Measurements from ENCODE around the gene MORN1.

Gene MORN1

DNA sequence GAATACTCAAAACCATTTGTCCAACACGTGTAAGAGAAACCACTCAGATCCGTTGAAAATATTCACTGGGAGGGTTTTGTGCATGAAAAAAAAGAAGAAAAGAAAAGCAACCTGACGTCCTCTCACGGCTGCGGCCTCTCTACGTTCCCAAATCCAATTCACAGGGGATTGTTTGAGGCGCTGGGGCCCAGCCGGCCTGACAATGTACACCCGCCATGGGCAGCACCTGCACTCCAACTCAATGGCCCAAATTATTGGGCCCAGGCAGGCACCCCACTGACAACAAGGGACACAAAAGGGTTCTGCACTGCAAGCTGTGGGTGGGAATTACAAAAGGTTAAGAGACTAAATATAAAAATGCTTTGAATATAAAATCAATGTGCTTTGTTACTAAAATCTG is 41.5 kb downstream of the MORN1 start:
- DNase-seq, result no peak

DNA sequence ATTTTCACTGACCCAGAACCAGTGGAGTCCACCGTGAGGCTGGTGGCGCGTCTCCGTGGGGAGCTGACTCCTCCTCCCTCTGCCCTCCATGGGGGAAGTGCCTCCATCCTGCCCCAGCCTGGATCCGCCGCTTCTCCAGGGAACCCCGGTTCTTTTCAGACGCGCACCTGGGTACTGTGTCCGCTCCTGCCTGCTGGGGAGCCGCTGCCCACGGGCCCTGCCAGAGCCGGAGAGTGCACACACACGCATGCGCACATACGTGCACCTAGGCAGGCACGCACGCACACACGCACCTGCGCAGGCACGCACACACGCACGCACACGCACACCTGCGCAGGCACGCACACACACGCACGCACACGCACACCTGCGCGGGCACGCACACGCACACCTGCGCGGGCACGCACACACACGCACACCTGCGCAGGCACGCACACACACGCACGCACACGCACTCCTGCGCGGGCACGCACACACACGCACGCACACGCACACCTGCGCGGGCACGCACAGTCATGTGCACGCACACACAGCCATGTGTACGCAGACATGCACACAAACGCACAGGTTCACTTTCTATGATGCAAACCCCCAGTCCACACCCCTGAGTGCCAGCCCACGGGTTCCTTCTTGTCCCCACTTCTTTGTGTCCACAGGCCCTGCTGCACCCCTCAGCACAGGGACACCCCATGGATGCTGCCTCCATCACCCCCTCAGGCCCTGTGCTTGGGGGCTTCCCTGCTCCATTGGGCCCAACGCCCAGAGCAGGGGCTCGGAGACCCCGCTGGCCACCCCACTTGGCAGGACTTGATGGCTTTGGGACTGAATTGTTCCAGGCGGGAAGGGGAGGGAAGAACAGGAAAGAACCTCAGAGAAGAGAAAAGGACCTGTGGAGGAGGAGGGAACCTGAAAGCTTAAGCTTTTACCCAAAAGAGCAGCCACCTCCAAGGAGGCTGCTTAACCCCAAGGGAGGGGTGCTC is 42.7 kb downstream of the MORN1 start:
- DNase-seq, result no peak

- no peak for DNase-seq
Observed at GRCh38 chr1:2347896-2348295, 43.5 kb downstream of the MORN1 start.

- no peak for DNase-seq
Observed at GRCh38 chr1:2347409-2347785, 44.0 kb downstream of the MORN1 start.

DNA sequence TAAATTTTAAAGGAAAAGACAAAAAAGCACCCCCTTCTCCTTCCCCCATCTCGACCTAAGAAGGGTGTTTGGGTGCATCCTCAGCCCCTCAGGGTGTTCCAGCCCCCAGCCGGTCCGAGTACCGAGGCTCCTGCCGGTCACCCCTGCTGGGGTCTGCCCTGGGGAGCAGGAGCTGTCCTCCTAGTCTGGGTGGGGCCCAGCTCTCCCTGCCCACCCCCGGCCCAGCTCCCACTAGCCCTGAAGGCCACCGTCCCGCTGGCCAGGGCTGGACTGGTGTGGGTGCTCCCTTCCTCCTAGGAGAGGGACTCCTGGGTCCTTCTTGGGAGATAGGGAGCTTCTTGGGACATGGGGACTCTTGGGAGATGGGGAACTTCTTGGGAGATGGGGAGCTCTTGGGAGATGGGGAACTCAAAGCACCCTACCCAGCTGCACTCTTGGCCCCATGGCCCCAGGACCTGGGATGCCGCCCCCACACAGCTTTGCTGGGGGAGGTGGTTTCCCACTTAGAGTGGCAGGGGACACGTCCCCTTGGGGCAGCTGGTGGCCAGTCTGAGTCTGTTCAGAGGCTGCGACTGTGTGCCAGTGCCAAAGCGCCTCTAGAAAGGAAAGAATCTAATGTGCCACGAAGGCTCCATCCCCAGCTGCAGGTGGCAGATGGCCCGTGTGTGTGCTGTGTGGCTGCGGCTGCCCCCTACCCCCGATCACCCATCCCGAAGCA is 44.5 kb downstream of the MORN1 start:
- no peak for DNase-seq

DNA sequence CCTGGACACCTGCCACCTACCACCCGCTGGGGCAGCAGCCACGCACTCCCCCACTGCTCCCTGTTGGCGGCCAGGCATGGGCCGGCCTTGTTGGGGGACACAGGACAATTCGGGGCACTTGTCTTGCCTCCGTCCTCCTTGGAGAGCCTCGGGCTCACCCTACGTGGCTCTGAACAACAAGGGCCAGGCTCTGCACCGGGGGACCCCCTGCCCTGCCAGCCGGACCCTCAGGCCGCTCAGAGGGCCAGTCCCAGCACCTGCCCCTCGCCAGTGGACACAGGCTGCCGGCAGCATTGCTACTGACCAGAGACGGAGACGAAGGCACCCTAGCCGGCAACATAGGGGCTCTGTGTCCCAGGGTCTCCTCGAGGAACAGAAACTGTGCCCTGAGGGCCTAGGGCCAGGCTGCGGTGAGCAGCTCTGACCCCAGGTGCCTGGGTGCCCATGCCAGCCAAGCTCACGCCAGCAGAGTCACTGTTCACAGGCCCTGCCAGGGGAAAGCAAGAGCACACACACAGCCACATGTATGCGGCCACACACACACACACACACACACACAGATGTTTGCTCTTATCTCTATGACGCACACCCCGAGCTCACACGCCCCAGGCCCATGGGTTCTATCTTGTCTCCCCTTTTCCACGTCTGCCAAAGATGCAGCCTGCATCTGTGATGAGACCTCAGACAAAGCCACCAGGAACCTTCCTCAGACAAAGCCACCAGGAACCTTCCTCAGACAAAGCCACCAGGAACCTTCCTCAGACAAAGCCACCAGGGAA is 45.9 kb downstream of the MORN1 start:
- no peak for DNase-seq

DNA sequence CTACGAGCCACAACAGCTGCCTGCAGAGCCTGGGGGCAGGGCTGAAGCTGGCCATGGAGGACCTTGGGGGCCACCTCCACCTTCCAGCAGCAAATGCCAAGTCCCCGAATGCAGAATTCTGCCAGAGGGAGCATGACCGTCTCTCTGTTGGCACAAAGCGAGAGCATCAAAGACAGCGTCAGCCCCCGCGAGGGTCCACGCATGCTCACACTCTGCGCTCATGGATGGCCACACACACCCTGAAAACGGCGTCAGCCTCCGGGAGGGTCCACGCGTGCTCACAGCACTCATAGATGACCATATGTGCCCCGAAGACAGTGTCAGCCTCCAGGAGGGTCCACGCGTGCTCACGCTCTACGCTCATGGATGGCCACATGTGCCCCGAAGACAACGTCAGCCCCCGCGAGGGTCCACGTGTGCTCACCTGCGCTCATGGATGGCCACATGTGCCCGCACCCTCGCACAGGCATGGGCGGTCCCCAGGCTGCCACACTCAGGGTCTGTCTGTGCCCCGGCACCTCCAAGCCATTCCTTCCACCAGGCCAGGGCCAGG is 46.5 kb downstream of the MORN1 start:
- no peak for DNase-seq

DNA sequence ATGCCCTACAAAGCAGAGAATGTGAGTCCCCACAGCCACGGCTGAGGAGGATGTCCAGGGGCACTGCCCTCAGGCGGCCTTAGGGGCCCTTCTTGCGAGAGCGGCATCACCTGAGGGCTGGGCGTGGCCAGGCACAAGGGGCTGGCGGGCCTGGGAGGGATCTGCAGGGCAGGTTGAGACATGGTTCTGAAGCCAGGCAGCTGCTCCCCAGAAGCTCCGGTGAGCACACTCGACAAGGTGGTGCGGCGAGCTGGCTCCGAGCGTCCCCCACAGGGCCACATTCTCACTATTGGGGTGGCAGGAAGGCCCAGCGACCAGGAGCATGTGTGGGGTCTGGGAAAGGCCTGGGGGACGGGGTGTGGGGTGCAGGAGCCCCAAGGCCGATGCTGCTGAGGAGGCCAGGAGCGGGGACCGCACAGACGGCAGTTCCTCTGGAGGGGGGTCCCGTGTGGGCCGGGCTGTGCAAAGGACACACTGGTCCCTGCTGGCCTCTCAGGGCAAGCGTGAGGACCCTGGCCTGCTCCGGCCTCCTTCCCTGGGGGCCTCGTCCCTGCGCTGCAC is 47.2 kb downstream of the MORN1 start:
- DNase-seq, result no peak

DNA sequence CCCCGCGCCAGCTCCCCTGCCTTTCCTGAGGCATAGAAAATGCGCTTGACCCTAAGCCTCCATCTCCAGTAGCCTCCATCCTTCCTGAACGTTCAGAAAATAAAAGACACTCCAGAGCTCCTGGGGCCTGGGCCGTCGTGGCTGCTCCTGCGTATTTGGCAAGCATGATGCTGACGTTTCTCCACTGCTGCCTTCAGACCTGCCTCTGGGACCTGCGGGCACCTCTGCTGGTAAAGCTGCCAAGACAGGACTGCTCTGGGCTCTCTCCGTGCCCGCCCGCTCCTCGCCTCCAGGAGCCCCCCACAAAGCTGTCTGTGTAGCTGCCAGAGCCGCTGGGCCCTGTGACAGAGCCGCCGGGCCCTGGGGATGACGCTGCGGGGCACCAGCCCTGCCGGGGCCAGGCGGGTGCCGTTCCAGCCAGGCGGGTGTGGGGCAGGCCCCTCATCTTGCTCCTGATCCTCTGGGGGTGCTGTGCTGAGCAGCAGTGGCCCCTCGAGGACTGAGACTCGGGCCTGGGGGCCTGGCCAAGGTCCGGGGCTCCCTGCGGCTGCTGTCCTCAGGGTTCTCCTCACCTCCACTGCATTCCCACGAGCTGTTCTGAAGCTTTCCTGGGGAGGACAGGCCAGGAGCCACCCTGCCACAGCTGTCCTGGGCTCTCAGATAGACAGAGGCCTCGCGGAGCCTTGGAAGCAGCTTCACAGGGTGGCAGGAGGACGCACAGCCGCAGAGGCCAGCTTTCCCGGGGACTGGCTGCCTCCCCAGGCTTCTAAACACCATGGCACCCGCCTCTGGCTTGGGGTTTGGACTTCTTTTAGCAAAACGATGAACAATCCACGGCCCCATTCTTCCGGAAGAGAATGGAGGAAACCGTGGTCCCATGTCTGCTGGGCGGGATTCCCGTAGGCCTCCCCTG is 48.1 kb downstream of the MORN1 start:
- DNase-seq, result no peak

- no peak for DNase-seq
Observed at GRCh38 chr1:2342384-2343022, 48.9 kb downstream of the MORN1 start.

- DNase-seq, result no peak
Observed at GRCh38 chr1:2341706-2342383, 49.5 kb downstream of the MORN1 start.

DNA sequence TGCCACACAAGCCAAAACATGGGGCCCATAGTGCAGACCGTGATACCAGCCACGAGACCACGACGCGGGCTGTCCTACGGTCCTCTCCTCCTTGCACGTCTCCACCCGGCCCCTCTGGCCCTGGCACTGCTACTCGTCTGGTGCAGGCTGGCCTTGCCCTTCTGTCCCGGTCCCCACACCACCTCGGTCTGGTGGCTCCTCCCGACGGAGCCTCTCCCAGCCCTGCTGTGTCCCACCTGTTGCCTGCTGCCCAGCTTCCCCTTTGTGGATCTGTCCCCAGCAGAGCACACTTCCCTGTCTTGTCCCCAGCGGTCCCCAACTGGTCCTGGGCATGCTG is 50.5 kb downstream of the MORN1 start:
- no peak for DNase-seq

GRCh38 chr1:2340086-2340917 is 51.1 kb downstream of the MORN1 start:
- DNase-seq, result no peak

GRCh38 chr1:2339206-2340085 is 51.9 kb downstream of the MORN1 start:
- no peak for DNase-seq

- no peak for DNase-seq
Observed at GRCh38 chr1:2337501-2337900, 53.9 kb downstream of the MORN1 start.

GRCh38 chr1:2337081-2337480 is 54.3 kb downstream of the MORN1 start:
- DNase-seq, result no peak

DNA sequence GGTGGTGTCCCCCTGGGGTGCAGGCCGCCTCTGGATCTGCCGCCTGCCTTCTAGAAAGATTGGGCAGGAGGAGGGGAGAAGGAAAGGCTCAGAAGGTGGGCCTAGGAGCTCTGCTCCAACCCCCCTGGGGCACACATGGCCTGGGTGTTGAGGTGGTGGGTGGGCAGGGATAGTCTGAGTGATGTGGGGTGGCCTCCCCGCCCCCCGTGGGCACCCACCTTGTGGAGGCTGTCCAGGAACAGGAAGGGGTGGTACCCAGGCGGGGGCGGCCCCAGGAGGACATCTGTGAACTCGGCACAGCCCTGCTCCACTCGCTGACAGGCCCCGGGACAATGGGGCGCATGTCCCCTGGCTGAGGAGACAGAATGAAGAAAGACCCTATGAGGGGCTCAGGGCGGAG is 54.9 kb downstream of the MORN1 start:
- DNase-seq, result no peak

DNA sequence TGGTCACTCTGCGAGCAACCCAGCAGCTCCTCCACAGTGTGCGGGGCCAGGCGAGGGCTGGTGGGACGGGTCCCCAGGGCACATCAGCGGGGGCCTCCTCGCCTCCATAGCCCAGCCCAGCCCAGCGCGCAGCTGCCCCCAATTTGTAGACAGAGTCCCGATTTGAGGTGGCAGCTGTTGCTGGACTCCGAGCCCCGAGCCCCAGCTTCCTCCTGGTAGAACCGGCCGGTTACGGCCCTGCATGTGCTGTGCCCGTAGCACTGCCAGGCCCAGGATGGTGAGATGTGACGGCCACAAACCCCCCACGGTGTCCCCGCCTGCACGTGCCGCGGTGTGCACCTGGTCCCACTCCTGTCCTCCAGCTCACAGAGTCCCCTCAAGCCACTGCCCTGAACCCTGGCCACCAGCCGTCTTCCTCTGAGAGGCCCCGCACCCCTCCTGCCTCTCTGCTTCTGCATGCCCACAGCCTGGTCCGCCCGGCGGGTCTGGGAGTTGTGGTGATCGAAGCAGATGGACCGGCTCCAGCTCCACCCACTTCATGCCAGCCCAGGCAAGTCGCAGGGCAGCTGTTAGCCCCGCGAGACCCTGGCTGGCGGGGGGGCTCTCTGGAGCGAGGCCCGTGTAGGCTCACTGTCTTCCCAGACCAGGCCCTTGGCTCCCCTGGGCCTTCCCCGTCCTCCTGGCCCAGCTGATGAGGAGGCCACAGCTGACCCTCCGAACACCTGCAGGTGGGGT is 55.5 kb downstream of the MORN1 start:
- no peak for DNase-seq

All from inflammatory macrophage treated with lipopolysaccharide for 4 hours (primary cell).